Activated CD4-positive, alpha-beta memory T cell treated with anti-CD3 and anti-CD28 coated beads for 36 hours (primary cell): ENCODE results near the gene AEBP1. TPM values are rescaled to one million over a fixed set of nuclear protein-coding genes. Genes with fewer than 3 reads are reported as not detected.
"Not testable (repeated sequence)": the region's sequence is repeated elsewhere in the genome, so short reads cannot be mapped to it uniquely, and the experiment has no call there.

Experiments
- CTCF ChIA-PET: fragments of 350-600 bp; sonication (Branson Sonifier 250); formaldehyde crosslinking; loops from one replicate; lab custom pipeline; 2021; ENCODE audit warnings: antibody characterized with exemption, inconsistent platforms; lab: Charles Lee
- POLR2A ChIA-PET: fragments of 350-600 bp; sonication (Branson Sonifier 250); formaldehyde crosslinking; loops from one replicate; lab custom pipeline; 2021; ENCODE audit warnings: antibody characterized with exemption; lab: Charles Lee
- DNase-seq: peaks from one replicate; pipeline ENCODE4 v3.0.0-alpha.2; 2020
- H3K27ac Mint-ChIP-seq: one replicate; pipeline ENCODE4 v1.8.0; 2021; ENCODE audit warnings: mixed read lengths
- H3K27me3 Mint-ChIP-seq: one replicate; pipeline ENCODE4 v1.8.0; 2021; ENCODE audit warnings: mixed read lengths
- H3K36me3 Mint-ChIP-seq: one replicate; pipeline ENCODE4 v1.8.0; 2021; ENCODE audit warnings: mixed read lengths
- H3K4me1 Mint-ChIP-seq: one replicate; pipeline ENCODE4 v1.8.0; 2021; ENCODE audit warnings: low read depth, mixed read lengths
- H3K4me3 Mint-ChIP-seq: one replicate; pipeline ENCODE4 v1.8.0; 2021; ENCODE audit warnings: mild to moderate bottlenecking, mixed read lengths
- H3K9me3 Mint-ChIP-seq: one replicate; pipeline ENCODE4 v1.8.0; 2021; ENCODE audit warnings: mixed read lengths
- intact Hi-C: fragments of 100-400 bp; cut with micrococcal nuclease; formaldehyde crosslinking; loops from one replicate; pipeline ENCODE4 v1.15.1; 2023
- total RNA-seq, 2 experiments: library from RNA; stranded (reverse); gene quantifications; one replicate each; pipeline ENCODE4 v1.2.3, GENCODE V29; 2021

The AEBP1 gene
- total RNA-seq, 2 experiments from 2014 or later, result 5.5 to 6.6 TPM

GRCh38 chr7:44119829-44120380 lies 15.8 kb downstream of the AEBP1 start:
- H3K27ac Mint-ChIP-seq, result no peak overlapping the region
- H3K36me3 Mint-ChIP-seq, result peaks cover 29% of the 10 kb centered on the region
- CTCF ChIA-PET, result no interaction called here
- POLR2A ChIA-PET, result interaction anchor here (0.7 kb wide), 1 partner anchor 10 kb away, joined by 3 read pairs; no protein-coding TSS in a partner anchor
- no peaks in the 10 kb centered on the region for H3K27me3 Mint-ChIP-seq
- intact Hi-C loops, result no loop called here
- H3K4me3 Mint-ChIP-seq, result peak overlapping the region; percentile 6
- H3K9me3 Mint-ChIP-seq, result no peaks in the 10 kb centered on the region
- peaks cover 36% of the 10 kb centered on the region for H3K4me1 Mint-ChIP-seq
- DNase-seq, result no peak

- no peaks in the 10 kb centered on the region for H3K27me3 Mint-ChIP-seq
- H3K4me1 Mint-ChIP-seq, result peaks cover 36% of the 10 kb centered on the region
- ChIA-PET POLR2A (interaction anchor here (0.7 kb wide), 1 partner anchor 10 kb away, joined by 3 read pairs; no protein-coding TSS in a partner anchor), CTCF (no interaction called here)
- peaks cover 29% of the 10 kb centered on the region for H3K36me3 Mint-ChIP-seq
- intact Hi-C loops, result no loop called here
- no peak overlapping the region for H3K27ac Mint-ChIP-seq
- no peak for DNase-seq
- H3K9me3 Mint-ChIP-seq, result no peaks in the 10 kb centered on the region
- H3K4me3 Mint-ChIP-seq, result no peak overlapping the region
Observed at GRCh38 chr7:44120395-44120794, 16.2 kb downstream of the AEBP1 start.

- Mint-ChIP-seq H3K4me3 (peak overlapping the region; percentile 78), H3K27ac (no peak overlapping the region), H3K9me3 (no peaks in the 10 kb centered on the region), H3K27me3 (no peaks in the 10 kb centered on the region), H3K36me3 (peaks cover 29% of the 10 kb centered on the region), H3K4me1 (peaks cover 36% of the 10 kb centered on the region)
- intact Hi-C loops, result no loop called here
- ChIA-PET POLR2A (no interaction called here), CTCF (interaction anchor here (1.5 to 1.6 kb wide), 2 partner anchors 36 to 41 kb away, joined by 3 to 6 read pairs; no protein-coding TSS in a partner anchor)
- no peak for DNase-seq
Observed at GRCh38 chr7:44121761-44122420, 17.7 kb downstream of the AEBP1 start.

GRCh38 chr7:44122529-44122928 lies 18.4 kb downstream of the AEBP1 start:
- Mint-ChIP-seq H3K27ac (peak overlapping the region; percentile 19), H3K4me3 (peak overlapping the region; percentile 78), H3K4me1 (peaks cover 36% of the 10 kb centered on the region), H3K36me3 (peaks cover 27% of the 10 kb centered on the region), H3K27me3 (no peaks in the 10 kb centered on the region), H3K9me3 (no peaks in the 10 kb centered on the region)
- DNase-seq, result no peak
- ChIA-PET CTCF (interaction anchor here (1.1 to 1.6 kb wide), 3 partner anchors 37 to 443 kb away, joined by 3 to 6 read pairs (median 3); no protein-coding TSS in a partner anchor), POLR2A (interaction anchor here (1.5 kb wide), 1 partner anchor 11 kb away, joined by 3 read pairs; no protein-coding TSS in a partner anchor)
- intact Hi-C loops, result no loop called here

- H3K36me3 Mint-ChIP-seq, result peaks cover 21% of the 10 kb centered on the region
- intact Hi-C loops, result loop anchor here (1.0 kb wide), 2 partner anchors 41 to 77 kb away; partner anchors contain the start of genes POLM and YKT6
- no peaks in the 10 kb centered on the region for H3K9me3 Mint-ChIP-seq
- H3K27ac Mint-ChIP-seq, result peak within 1 kb of the TSS; percentile 59
- POLR2A ChIA-PET, result interaction anchor here (0.6 to 1.5 kb wide), 2 partner anchors 12 to 45 kb away, joined by 3 to 4 read pairs; no protein-coding TSS in a partner anchor
- peak; percentile 99 for DNase-seq
- CTCF ChIA-PET, result interaction anchor here (0.6 to 1.6 kb wide), 5 partner anchors 38 to 442 kb away, joined by 3 to 6 read pairs (median 3); partner anchors contain the start of gene YKT6
- peak within 1 kb of the TSS; percentile 78 for H3K4me3 Mint-ChIP-seq
- no peaks in the 10 kb centered on the region for H3K27me3 Mint-ChIP-seq
- H3K4me1 Mint-ChIP-seq, result peaks cover 36% of the 10 kb centered on the region
Observed at GRCh38 chr7:44123190-44124003, 19.3 kb downstream of the AEBP1 start, which contains the start of gene POLD2. Gene POLD2 (minus strand): TSS chr7:44123548. CDS start chr7:44122053, 1,495 bp downstream.

GRCh38 chr7:44124822-44125202 lies 20.7 kb downstream of the AEBP1 start:
- Mint-ChIP-seq H3K27ac (no peak overlapping the region), H3K4me3 (peak overlapping the region; percentile 46), H3K36me3 (peaks cover 18% of the 10 kb centered on the region), H3K9me3 (no peaks in the 10 kb centered on the region), H3K27me3 (no peaks in the 10 kb centered on the region), H3K4me1 (peaks cover 29% of the 10 kb centered on the region)
- ChIA-PET CTCF (no interaction called here), POLR2A (no interaction called here)
- no peak for DNase-seq
- intact Hi-C loops, result no loop called here

- POLR2A ChIA-PET, H3K36me3 Mint-ChIP-seq, H3K27ac Mint-ChIP-seq, DNase-seq, H3K27me3 Mint-ChIP-seq, H3K9me3 Mint-ChIP-seq, H3K4me3 Mint-ChIP-seq, intact Hi-C loops: not testable (repeated sequence)
- CTCF ChIA-PET, result interaction anchor here (1.3 kb wide), 1 partner anchor 107 kb away, joined by 4 read pairs; no protein-coding TSS in a partner anchor
- H3K4me1 Mint-ChIP-seq, result peaks cover 11% of the 10 kb centered on the region
Observed at GRCh38 chr7:44126574-44126973, 22.4 kb downstream of the AEBP1 start.

- POLR2A ChIA-PET, result no interaction called here
- H3K27ac Mint-ChIP-seq, result no peak overlapping the region
- H3K4me3 Mint-ChIP-seq, result no peak overlapping the region
- peaks cover 6% of the 10 kb centered on the region for H3K4me1 Mint-ChIP-seq
- CTCF ChIA-PET, result no interaction called here
- intact Hi-C loops, result no loop called here
- no peak for DNase-seq
- peaks cover 3% of the 10 kb centered on the region for H3K36me3 Mint-ChIP-seq
- H3K27me3 Mint-ChIP-seq, result no peaks in the 10 kb centered on the region
- no peaks in the 10 kb centered on the region for H3K9me3 Mint-ChIP-seq
Observed at GRCh38 chr7:44127161-44127560, 23.0 kb downstream of the AEBP1 start.

GRCh38 chr7:44128721-44129582 lies 24.8 kb downstream of the AEBP1 start:
- no peak for DNase-seq
- POLR2A ChIA-PET, result no interaction called here
- intact Hi-C loops, result no loop called here
- H3K36me3 Mint-ChIP-seq, result no peaks in the 10 kb centered on the region
- H3K9me3 Mint-ChIP-seq, result no peaks in the 10 kb centered on the region
- CTCF ChIA-PET, result no interaction called here
- H3K27me3 Mint-ChIP-seq, result no peaks in the 10 kb centered on the region
- no peak overlapping the region for H3K27ac Mint-ChIP-seq
- no peak overlapping the region for H3K4me3 Mint-ChIP-seq
- no peaks in the 10 kb centered on the region for H3K4me1 Mint-ChIP-seq

- Mint-ChIP-seq H3K36me3 (no peaks in the 10 kb centered on the region), H3K27ac (no peak overlapping the region), H3K9me3 (no peaks in the 10 kb centered on the region), H3K27me3 (no peaks in the 10 kb centered on the region), H3K4me1 (no peaks in the 10 kb centered on the region), H3K4me3 (no peak overlapping the region)
- DNase-seq, result no peak
- intact Hi-C loops, result no loop called here
- CTCF ChIA-PET, result interaction anchor here (1.2 to 1.3 kb wide), 2 partner anchors 70 to 109 kb away, joined by 3 to 4 read pairs; partner anchors contain the start of gene YKT6
- POLR2A ChIA-PET, result no interaction called here
Observed at GRCh38 chr7:44131173-44132029, 27.3 kb downstream of the AEBP1 start.
